HL-60 (cell line): ENCODE data around the gene CDK12.

ENCODE experiments used
- GABPA ChIP-seq: IDR thresholded peaks from 2 replicates; pipeline ENCODE4 v1.6.1; 2012; ENCODE audit warnings: low read depth
- POLR2AphosphoS5 ChIP-seq: IDR thresholded peaks from 2 replicates; pipeline ENCODE4 v1.6.1; 2012; ENCODE audit warnings: low read depth
- SPI1 ChIP-seq: IDR thresholded peaks from 2 replicates; pipeline ENCODE4 v1.6.1; 2012; ENCODE audit warnings: low read depth, mild to moderate bottlenecking, borderline replicate concordance
- TF ChIP-seq, protein P1 (sequence below): IDR thresholded peaks from one replicate; pipeline ENCODE4 v1.5.1; 2011; ENCODE audit warnings: low read length, control low read depth, inconsistent platforms; ENCODE audit not compliant: insufficient read depth
- TF ChIP-seq, protein P2 (sequence below): IDR thresholded peaks from 2 replicates; pipeline ENCODE4 v1.6.1; 2012; ENCODE audit warnings: low read depth; ENCODE audit not compliant: insufficient replicate concordance

- TF ChIP-seq, protein P1, sequence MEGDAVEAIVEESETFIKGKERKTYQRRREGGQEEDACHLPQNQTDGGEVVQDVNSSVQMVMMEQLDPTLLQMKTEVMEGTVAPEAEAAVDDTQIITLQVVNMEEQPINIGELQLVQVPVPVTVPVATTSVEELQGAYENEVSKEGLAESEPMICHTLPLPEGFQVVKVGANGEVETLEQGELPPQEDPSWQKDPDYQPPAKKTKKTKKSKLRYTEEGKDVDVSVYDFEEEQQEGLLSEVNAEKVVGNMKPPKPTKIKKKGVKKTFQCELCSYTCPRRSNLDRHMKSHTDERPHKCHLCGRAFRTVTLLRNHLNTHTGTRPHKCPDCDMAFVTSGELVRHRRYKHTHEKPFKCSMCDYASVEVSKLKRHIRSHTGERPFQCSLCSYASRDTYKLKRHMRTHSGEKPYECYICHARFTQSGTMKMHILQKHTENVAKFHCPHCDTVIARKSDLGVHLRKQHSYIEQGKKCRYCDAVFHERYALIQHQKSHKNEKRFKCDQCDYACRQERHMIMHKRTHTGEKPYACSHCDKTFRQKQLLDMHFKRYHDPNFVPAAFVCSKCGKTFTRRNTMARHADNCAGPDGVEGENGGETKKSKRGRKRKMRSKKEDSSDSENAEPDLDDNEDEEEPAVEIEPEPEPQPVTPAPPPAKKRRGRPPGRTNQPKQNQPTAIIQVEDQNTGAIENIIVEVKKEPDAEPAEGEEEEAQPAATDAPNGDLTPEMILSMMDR: no peak
- TF ChIP-seq POLR2AphosphoS5 (no peak), SPI1 (no peak), GABPA (no peak)
- TF ChIP-seq, protein P2, sequence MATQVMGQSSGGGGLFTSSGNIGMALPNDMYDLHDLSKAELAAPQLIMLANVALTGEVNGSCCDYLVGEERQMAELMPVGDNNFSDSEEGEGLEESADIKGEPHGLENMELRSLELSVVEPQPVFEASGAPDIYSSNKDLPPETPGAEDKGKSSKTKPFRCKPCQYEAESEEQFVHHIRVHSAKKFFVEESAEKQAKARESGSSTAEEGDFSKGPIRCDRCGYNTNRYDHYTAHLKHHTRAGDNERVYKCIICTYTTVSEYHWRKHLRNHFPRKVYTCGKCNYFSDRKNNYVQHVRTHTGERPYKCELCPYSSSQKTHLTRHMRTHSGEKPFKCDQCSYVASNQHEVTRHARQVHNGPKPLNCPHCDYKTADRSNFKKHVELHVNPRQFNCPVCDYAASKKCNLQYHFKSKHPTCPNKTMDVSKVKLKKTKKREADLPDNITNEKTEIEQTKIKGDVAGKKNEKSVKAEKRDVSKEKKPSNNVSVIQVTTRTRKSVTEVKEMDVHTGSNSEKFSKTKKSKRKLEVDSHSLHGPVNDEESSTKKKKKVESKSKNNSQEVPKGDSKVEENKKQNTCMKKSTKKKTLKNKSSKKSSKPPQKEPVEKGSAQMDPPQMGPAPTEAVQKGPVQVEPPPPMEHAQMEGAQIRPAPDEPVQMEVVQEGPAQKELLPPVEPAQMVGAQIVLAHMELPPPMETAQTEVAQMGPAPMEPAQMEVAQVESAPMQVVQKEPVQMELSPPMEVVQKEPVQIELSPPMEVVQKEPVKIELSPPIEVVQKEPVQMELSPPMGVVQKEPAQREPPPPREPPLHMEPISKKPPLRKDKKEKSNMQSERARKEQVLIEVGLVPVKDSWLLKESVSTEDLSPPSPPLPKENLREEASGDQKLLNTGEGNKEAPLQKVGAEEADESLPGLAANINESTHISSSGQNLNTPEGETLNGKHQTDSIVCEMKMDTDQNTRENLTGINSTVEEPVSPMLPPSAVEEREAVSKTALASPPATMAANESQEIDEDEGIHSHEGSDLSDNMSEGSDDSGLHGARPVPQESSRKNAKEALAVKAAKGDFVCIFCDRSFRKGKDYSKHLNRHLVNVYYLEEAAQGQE: no peak
Observed at GRCh38 chr17:39529455-39529854, 68.2 kb downstream of the CDK12 start.
